GM21786 (cell line): Measurements from ENCODE around the gene OS9.

Source experiments
- ATAC-seq: cut with Tn5 transposase; IDR thresholded peaks from one replicate; pipeline ENCODE4 v1.9.1; 2021; ENCODE audit not compliant: unreplicated experiment

OS9 gene

GRCh38 chr12:57735952-57736740 lies 42.2 kb downstream of the OS9 start:
- no peak for ATAC-seq

GRCh38 chr12:57736741-57737466 lies 43.0 kb downstream of the OS9 start:
- no peak for ATAC-seq

- no peak for ATAC-seq
These were observed 43.8 kb downstream of the OS9 start for GRCh38 chr12:57737467-57738460.

- ATAC-seq: no peak
These were observed 44.8 kb downstream of the OS9 start, which contains the start of gene AGAP2 for GRCh38 chr12:57738661-57739237. AGAP2 (minus strand) TSS chr12:57738742; CDS start chr12:57738246, 496 bp downstream.

- ATAC-seq: no peak
These were observed 45.5 kb downstream of the OS9 start for GRCh38 chr12:57739387-57739786.

GRCh38 chr12:57739914-57740538 lies 46.1 kb downstream of the OS9 start:
- no peak for ATAC-seq

GRCh38 chr12:57740656-57741412 lies 46.9 kb downstream of the OS9 start:
- ATAC-seq: peak; percentile 51

- no peak for ATAC-seq
These were observed 47.5 kb downstream of the OS9 start for GRCh38 chr12:57741413-57741789.

GRCh38 chr12:57741844-57742738 lies 48.2 kb downstream of the OS9 start:
- peak; percentile 59 for ATAC-seq

GRCh38 chr12:57743769-57744168 lies 49.8 kb downstream of the OS9 start:
- no peak for ATAC-seq

GRCh38 chr12:57744194-57744776 lies 50.4 kb downstream of the OS9 start:
- ATAC-seq: peak; percentile 31

GRCh38 chr12:57744777-57745484 lies 51.0 kb downstream of the OS9 start, which contains the start of gene TSPAN31:
TSPAN31 (plus strand) TSS chr12:57745039; CDS start chr12:57745155, 116 bp downstream.
- ATAC-seq: peak; percentile 78

- no peak for ATAC-seq
These were observed 51.6 kb downstream of the OS9 start for GRCh38 chr12:57745485-57745881.

- ATAC-seq: no peak
These were observed 52.1 kb downstream of the OS9 start for GRCh38 chr12:57746025-57746424.

GRCh38 chr12:57749061-57749460 lies 55.1 kb downstream of the OS9 start:
- ATAC-seq: no peak

- ATAC-seq: no peak
These were observed 56.9 kb downstream of the OS9 start for GRCh38 chr12:57750561-57751431.

- ATAC-seq: no peak
These were observed 57.5 kb downstream of the OS9 start for GRCh38 chr12:57751432-57751787.
